Stomach smooth muscle (tissue), 2 donors: ENCODE results near the gene ZFP2.

Experiments used
- H3K27ac ChIP-seq: one replicate; pipeline ENCODE4 v1.7.0; 2013; ENCODE audit warnings: mild to moderate bottlenecking, low read length, inconsistent platforms
- H3K27me3 ChIP-seq, 2 donors: one replicate each; pipeline ENCODE4 v1.7.0; 2013; ENCODE audit warnings: low read length in 2 of 2; ENCODE audit not compliant: insufficient read depth in 2 of 2, control insufficient read depth in 1 of 2
- H3K36me3 ChIP-seq, 2 donors: one replicate each; pipeline ENCODE4 v1.7.0; 2013; ENCODE audit warnings: low read length in 2 of 2; ENCODE audit not compliant: control insufficient read depth in 2 of 2, insufficient read depth in 2 of 2
- H3K4me1 ChIP-seq: one replicate; pipeline ENCODE4 v1.7.0; 2013; ENCODE audit warnings: low read length; ENCODE audit not compliant: control insufficient read depth, insufficient read depth
- H3K4me3 ChIP-seq, 2 donors: one replicate each; pipeline ENCODE4 v1.7.0; 2013; ENCODE audit warnings: low read length in 2 of 2
- H3K9ac ChIP-seq, 2 donors: one replicate each; pipeline ENCODE4 v1.7.0; 2013; ENCODE audit warnings: low read length in 2 of 2, mild to moderate bottlenecking in 1 of 2
- H3K9me3 ChIP-seq, 2 donors: one replicate each; pipeline ENCODE4 v1.7.0; 2013; ENCODE audit warnings: low read length in 2 of 2; ENCODE audit not compliant: control insufficient read depth in 2 of 2
- donor health status: healthy.
- donor health status: Pancreatic carcinoma.

ZFP2 gene

GRCh38 chr5:178981381-178981780, 85.7 kb downstream of the ZFP2 start:
- no peak overlapping the region for H3K9ac ChIP-seq
- H3K27me3 ChIP-seq: no peaks in the 10 kb centered on the region
- H3K36me3 ChIP-seq: peaks cover 6 to 12% of the 10 kb centered on the region in 2 donors
- H3K4me3 ChIP-seq: no peak overlapping the region
- no peaks in the 10 kb centered on the region for H3K4me1 ChIP-seq
- peaks cover 14 to 85% of the 10 kb centered on the region in 2 donors for H3K9me3 ChIP-seq
- H3K27ac ChIP-seq: no peak overlapping the region
